Spleen (tissue), 7 donors: ENCODE measurements around the gene ACTN3.

Experiments
- CTCF ChIP-seq, 11 experiments: fragments of 200-600 bp in 7 of 11; fragments of 450-650 bp in 4 of 11; sonication (generic) in 4 of 11; IDR thresholded peaks in 8 of 11; conservative IDR thresholded peaks in 3 of 11; 1 replicate in 7 of 11; 2 replicates in 4 of 11; pipeline versions ENCODE4 v1.4.0 to v1.8.0; 2016 to 2021; ENCODE audit warnings: antibody characterized with exemption in 11 of 11, inconsistent platforms in 4 of 11, mild to moderate bottlenecking in 1 of 11
- POLR2A ChIP-seq, 3 donors: fragments of 450-650 bp; IDR thresholded peaks; one replicate each; pipeline ENCODE4 v1.5.1; 2017; ENCODE audit warnings: antibody characterized with exemption in 3 of 3, mild to moderate bottlenecking in 1 of 3
- donor health status: DM: no; HTN: no; CAD: no; lungs with moderate emphysema.
- donor health status: DM: no; HTN: no; CAD: no.
- donor health status: DM: no; HTN: no; CAD: no.

GRCh38 chr11:66591175-66591574, 44.5 kb downstream of the ACTN3 start:
- TF ChIP-seq POLR2A (IDR thresholded peaks at IDR 0.05), result no peak
- TF ChIP-seq CTCF (IDR thresholded peaks at IDR 0.05 in 8 of 11, conservative IDR thresholded peaks at IDR 0.05 in 3 of 11), result no peak
